Right lung (tissue), 5 donors: ENCODE data around the gene ZXDC. TPM values are rescaled to one million over a fixed set of nuclear protein-coding genes. Genes with fewer than 3 reads are reported as not detected.

Source experiments
- DNase-seq, 2 donors: peaks; one replicate each; pipeline ENCODE4 v3.0.0-alpha.2; 2013
- polyA plus RNA-seq, 5 donors: library from polyadenylated mRNA; unstranded; fragments of 120-200 nt; gene quantifications; one replicate each; pipeline versions ENCODE4 v1.2.1 to v1.2.3, GENCODE V29; 2013; ENCODE audit warnings: inconsistent platforms in 1 of 5, low replicate concordance in 1 of 5; ENCODE audit not compliant: insufficient read length in 5 of 5, insufficient read depth in 1 of 5

ZXDC gene
- polyA plus RNA-seq, 5 donors = 28.3 to 38.0 (median 30.2) TPM

GRCh38 chr3:126436826-126437717 lies 38.6 kb downstream of the ZXDC start:
- DNase-seq = no peak

DNA sequence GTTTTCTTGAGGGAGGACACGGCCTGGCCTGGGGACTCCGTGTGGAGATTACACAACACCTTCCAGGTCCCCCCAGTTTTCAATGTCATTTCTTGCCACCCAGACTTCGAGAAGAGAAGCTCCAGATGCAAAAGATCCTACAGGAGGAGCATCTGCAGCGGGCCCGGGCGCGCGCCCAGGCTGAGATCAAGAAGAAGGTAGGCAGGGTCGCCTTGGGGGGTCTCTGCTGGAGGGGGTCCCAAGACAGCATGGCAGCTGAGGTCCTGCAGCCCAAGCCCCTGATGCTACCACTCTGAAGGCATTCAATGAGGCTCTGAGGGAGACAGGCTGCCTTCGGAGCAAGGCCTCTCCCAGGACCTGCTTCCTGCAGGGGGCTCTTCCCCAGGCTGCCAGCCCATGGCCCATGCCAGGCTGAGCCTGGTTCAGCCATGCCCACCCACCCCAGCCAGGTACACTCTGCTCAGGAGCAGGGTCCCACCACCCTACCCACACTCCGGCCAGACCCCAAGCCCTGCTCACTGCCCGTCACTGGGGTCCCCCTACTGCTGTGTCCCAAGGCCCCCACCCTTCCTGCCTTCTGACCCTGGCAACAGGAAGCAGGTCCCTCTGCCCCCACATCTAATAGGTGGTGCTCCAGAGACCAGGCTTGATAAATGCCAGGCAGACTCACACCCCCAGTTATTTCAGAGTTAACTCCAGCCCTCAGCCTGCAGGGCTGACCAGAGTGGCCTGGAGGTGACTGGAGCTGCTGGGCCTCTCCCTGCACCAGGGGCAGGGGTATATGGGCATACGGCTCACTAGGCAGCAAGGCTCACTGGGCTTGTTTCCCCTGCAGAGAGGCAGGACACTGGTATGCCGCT lies 40.0 kb downstream of the ZXDC start:
- no peak for DNase-seq

DNA sequence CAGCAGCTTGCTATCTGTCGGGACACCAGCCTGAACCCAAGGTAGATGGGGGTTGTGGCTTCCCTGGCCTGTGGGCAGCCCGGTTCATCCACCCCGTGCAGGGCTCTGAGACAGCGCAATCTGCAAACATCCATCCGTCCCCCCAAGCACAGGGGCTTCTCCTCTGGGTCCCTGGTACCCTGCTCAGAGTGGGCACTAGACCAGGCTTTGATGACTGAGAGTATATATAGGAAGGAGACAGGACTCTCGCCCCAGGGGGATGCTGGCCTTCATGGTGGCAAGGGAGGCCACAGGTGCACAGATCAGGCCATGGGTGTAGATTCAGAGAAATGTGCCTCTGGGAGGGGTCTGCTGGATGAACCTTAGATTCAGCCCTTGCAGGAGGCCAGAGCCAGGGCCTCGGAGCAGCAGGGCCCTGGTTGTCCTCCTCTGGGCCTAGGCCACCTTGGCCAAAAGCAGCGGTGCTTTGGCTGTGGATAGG lies 40.7 kb downstream of the ZXDC start:
- DNase-seq = no peak

DNA sequence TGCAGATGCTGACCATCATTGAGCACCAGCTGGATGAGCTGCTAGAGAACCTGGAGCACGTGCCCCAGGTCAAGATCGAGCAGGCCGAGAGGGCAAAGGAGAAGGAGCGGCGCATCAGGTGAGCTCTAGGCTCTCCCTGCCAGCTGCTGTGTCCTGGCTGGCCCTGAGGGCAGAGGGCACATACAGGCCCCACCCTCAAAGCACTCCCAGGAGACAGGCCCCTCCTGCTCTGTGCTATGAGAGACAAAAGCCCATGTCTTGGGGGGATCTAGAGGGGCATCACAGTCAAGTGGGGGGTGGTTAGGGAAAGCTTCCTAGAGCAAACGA lies 41.5 kb downstream of the ZXDC start:
- no peak for DNase-seq

DNA sequence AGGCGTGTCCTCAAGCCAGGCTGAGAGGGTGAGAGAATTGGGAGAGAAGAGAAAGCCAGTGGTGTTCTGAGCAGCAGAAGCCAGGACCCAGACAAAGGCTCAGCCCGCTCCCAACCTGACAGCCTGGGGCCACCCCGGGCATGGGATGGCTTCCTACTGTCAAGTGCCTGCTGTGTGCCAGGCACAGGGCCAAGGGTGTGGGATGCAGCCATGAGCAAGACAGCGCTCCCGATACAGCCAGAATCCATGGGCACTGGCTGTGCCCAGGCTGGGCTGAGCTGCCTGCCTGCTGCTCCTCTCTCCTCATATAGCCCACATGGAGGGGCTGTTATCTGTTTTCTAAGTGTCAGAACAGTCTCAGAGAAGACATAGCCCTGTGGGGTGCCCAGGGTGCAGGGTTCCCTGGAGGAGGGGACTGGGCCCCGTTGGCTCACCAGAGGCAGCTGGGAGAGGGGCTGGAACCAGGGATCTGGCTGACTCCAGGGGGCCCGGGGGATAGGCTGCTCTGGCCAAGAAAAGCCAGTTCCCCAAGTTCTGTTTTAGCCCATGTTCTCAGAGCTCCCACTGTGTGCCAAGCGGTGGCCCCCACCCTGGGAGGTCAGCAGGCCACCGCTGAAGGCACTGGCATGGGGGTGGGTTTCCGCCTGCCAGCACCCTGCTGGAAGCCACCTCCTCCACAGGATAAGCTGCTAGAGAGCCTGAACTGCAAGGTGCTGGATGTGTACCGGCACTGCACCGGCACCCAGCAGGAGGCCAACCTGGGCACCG lies 42.0 kb downstream of the ZXDC start:
- DNase-seq = no peak

- no peak for DNase-seq
Observed at GRCh38 chr3:126433105-126433430, 42.6 kb downstream of the ZXDC start.

DNA sequence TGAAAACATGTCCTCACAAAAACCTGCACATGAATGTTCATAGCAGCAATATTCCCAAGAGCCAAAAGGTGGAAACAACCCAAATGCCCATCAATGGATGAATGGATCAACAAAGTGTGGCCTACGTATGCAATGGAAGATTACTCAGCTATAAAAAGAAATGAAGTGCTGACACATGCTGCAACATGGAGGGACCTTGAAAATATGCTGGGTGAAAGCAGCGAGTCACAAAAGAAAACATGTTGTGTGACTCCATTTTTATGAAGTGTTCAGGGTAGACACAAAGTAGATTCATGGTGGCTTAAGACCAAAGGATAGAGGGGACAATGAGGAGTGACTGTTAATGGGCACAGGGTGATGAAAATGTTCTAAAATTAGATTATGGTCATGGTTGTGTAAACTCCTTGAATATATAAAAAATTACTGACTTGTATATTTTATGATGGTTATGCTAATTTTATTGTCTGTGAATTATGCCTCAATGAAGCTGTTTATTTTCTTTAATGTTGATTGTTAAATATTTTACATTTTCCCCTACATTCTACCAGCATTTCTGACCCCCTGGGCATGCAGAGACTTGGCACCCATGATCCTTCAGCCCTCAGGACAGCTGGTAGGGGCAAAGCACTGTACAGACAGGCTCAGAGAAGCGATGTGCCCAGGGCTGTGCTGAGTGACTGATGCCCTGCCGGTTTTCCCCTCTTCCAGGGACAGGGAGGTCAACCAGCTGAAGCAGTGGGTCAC lies 43.2 kb downstream of the ZXDC start:
- DNase-seq = no peak

- DNase-seq = no peak
Observed at GRCh38 chr3:126431103-126431534, 44.6 kb downstream of the ZXDC start.

DNA sequence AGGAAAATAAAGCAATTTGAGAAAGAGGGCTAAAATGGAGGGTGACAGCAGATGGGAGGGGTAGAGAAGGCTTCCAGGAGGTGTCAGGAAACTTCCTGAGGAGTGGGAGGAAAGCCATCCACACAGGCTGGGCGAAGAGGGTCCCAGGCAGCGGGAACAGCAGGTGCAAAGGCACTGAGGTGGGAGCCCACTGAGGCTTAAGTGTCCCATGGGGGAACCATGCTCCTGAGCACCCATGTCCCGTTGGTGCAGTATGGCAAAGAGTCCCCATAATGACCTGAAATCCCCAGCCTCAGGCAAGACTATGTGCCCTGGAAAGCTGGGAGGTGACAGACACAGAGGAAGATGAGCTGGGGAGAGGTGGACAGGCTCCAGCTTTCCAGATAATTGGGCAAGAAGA lies 50.9 kb downstream of the ZXDC start:
- no peak for DNase-seq

- DNase-seq = no peak
Observed at GRCh38 chr3:126424039-126424717, 51.5 kb downstream of the ZXDC start.

- DNase-seq = no peak
Observed at GRCh38 chr3:126423191-126424038, 52.3 kb downstream of the ZXDC start.

- DNase-seq = no peak
Observed at GRCh38 chr3:126422571-126423091, 53.1 kb downstream of the ZXDC start.

- no peak for DNase-seq
Observed at GRCh38 chr3:126422121-126422520, 53.6 kb downstream of the ZXDC start.

- no peak for DNase-seq
Observed at GRCh38 chr3:126421573-126422119, 54.0 kb downstream of the ZXDC start.

GRCh38 chr3:126419886-126420786 lies 55.6 kb downstream of the ZXDC start:
- no peak for DNase-seq

- DNase-seq = no peak
Observed at GRCh38 chr3:126419151-126419703, 56.5 kb downstream of the ZXDC start.

DNA sequence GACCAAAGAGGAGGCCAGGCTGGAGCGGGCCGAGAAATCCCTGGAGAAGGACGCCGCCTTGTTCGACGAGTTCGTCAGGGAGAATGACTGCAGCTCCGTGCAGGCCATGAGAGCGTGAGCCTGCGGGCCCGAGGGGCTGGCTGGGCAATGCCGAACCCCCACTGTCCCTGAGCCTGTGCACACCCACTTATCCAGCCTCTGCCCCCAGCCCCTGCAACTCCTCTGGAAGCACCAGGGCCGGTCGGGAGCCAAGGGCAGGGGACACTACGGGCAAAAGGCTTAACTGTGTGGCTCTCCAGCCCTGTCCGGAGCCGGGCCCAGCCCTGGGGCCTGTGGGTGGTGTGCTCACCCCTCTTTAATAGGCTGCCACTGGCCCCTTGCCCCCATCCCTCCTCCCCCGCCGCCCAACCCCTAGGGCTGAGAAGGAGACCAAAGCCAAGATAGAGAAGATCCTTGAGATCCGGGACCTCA lies 57.0 kb downstream of the ZXDC start:
- no peak for DNase-seq
